PC-3 (cell line): ENCODE measurements around the gene ZNF606. TPM values are rescaled to one million over a fixed set of nuclear protein-coding genes. Genes with fewer than 3 reads are reported as not detected.

Experiments
- ATAC-seq: fragments of 200-7000 bp; cut with Tn5 transposase; 2 replicates; pipeline ENCODE4 v1.9.1; 2020; ENCODE audit warnings: mild to moderate bottlenecking, moderate library complexity
- BruUV-seq: library from RNA; stranded (reverse); fragments of 400-500 nt; replicated peaks from 2 replicates; lab custom pipeline; 2021; lab: Mats Ljungman, UMichigan
- CTCF ChIA-PET: fragments of 300-600 bp; sonication (Branson Sonifier 250); formaldehyde crosslinking; loops from one replicate; lab custom pipeline; 2022; ENCODE audit warnings: antibody characterized with exemption; lab: Charles Lee
- POLR2A ChIA-PET: fragments of 300-600 bp; sonication (Branson Sonifier 250); formaldehyde crosslinking; loops from one replicate; lab custom pipeline; 2022; ENCODE audit warnings: antibody characterized with exemption; ENCODE audit not compliant: unreplicated experiment; lab: Charles Lee
- DNase-seq: peaks from one replicate; pipeline ENCODE4 v3.0.0-alpha.2; 2015
- H2AFZ ChIP-seq: fragments of 300-600 bp; sonication (generic); 2 replicates; pipeline ENCODE4 v1.6.0; 2016; ENCODE audit warnings: antibody characterized with exemption, low read length
- H3F3A ChIP-seq: fragments of 300-600 bp; sonication (generic); one replicate; pipeline ENCODE4 v1.6.0; 2017; ENCODE audit warnings: antibody characterized with exemption, low read length, control low read depth, mild to moderate bottlenecking; ENCODE audit not compliant: unreplicated experiment
- H3K27ac ChIP-seq: fragments of 300-600 bp; sonication (generic); 2 replicates; pipeline ENCODE4 v1.5.1; 2016; ENCODE audit warnings: mild to moderate bottlenecking, low read length
- H3K27me3 ChIP-seq: fragments of 300-600 bp; sonication (generic); 2 replicates; pipeline ENCODE4 v1.6.1; 2016; ENCODE audit warnings: low read length, mixed read lengths
- H3K36me3 ChIP-seq: fragments of 300-600 bp; sonication (generic); 2 replicates; pipeline ENCODE4 v1.6.1; 2016; ENCODE audit warnings: low read depth, mixed run types, low read length, mixed read lengths
- H3K4me1 ChIP-seq: fragments of 300-600 bp; sonication (generic); 2 replicates; pipeline ENCODE4 v1.5.1; 2016; ENCODE audit warnings: low read length; ENCODE audit not compliant: insufficient read depth
- H3K4me2 ChIP-seq: fragments of 300-600 bp; sonication (generic); 2 replicates; pipeline ENCODE4 v1.6.0; 2016; ENCODE audit warnings: low read length
- H3K4me3 ChIP-seq: fragments of 300-600 bp; sonication (generic); 2 replicates; pipeline ENCODE4 v1.5.1; 2016; ENCODE audit warnings: mild to moderate bottlenecking, low read length, mixed read lengths
- H3K79me2 ChIP-seq: fragments of 300-600 bp; sonication (generic); 2 replicates; pipeline ENCODE4 v1.6.1; 2017; ENCODE audit warnings: low read length, mixed read lengths
- H3K9ac ChIP-seq: fragments of 300-600 bp; sonication (generic); 2 replicates; pipeline ENCODE4 v1.6.0; 2016; ENCODE audit warnings: mild to moderate bottlenecking, low read length
- H3K9me2 ChIP-seq: fragments of 300-600 bp; sonication (generic); replicated peaks from 2 replicates; pipeline ENCODE4 v1.6.1; 2016; ENCODE audit warnings: mixed run types, low read length, mixed read lengths
- H3K9me3 ChIP-seq: fragments of 300-600 bp; sonication (generic); 2 replicates; pipeline ENCODE4 v1.6.1; 2016; ENCODE audit warnings: low read length, mixed read lengths
- H4K20me1 ChIP-seq: fragments of 300-600 bp; sonication (generic); 2 replicates; pipeline ENCODE4 v1.6.1; 2016; ENCODE audit warnings: low read length, mixed read lengths
- CTCF ChIP-seq: fragments of 300-600 bp; sonication (generic); conservative IDR thresholded peaks from 2 replicates; pipeline ENCODE4 v1.5.1; 2017; ENCODE audit warnings: antibody characterized with exemption, low read depth, mild to moderate bottlenecking, low read length
- EZH2 ChIP-seq: fragments of 300-600 bp; sonication (generic); IDR thresholded peaks from one replicate; pipeline ENCODE4 v1.6.1; 2017; ENCODE audit warnings: antibody characterized with exemption, mild to moderate bottlenecking, low read length; ENCODE audit not compliant: unreplicated experiment
- EZH2phosphoT487 ChIP-seq: fragments of 300-600 bp; sonication (generic); IDR thresholded peaks from 2 replicates; pipeline ENCODE4 v1.6.1; 2018; ENCODE audit warnings: mild to moderate bottlenecking, antibody characterized with exemption, low read length, borderline replicate concordance
- intact Hi-C: fragments of 100-400 bp; cut with micrococcal nuclease; formaldehyde crosslinking; loops from 2 replicates; pipeline ENCODE4 v1.9.0; 2023
- total RNA-seq: library from RNA; depleted of rRNA; stranded (reverse); fragments of >200 nt; gene quantifications from 2 replicates; pipeline ENCODE4 v1.2.3, GENCODE V29; 2014

ZNF606 gene
- total RNA-seq, 1 experiment from 2014 or later, result 6.0 TPM

- ATAC-seq (no peak), DNase-seq (no peak)
- H3K27ac ChIP-seq, result no peak overlapping the region
- no peaks in the 10 kb centered on the region; the same call in 1 of the 2 replicates for H3K36me3 ChIP-seq
- H3K9ac ChIP-seq, result no peak overlapping the region
- H3K27me3 ChIP-seq, result no peaks in the 10 kb centered on the region
- BruUV-seq, result no TSS peak
- H3K9me3 ChIP-seq, result peaks cover 30% of the 10 kb centered on the region
- no peaks in the 10 kb centered on the region for H3K79me2 ChIP-seq
- no peak overlapping the region for H3K4me3 ChIP-seq
- H3F3A ChIP-seq, result no peaks in the 10 kb centered on the region
- no peak overlapping the region for H3K4me2 ChIP-seq
- CTCF ChIA-PET, result no interaction called here
- H3K4me1 ChIP-seq, result no peaks in the 10 kb centered on the region
- intact Hi-C loops, result no loop called here
- POLR2A ChIA-PET, result no interaction called here
- no peaks in the 10 kb centered on the region for H4K20me1 ChIP-seq
- TF ChIP-seq EZH2phosphoT487 (no peak), CTCF (no peak), EZH2 (no peak)
- no peak overlapping the region for H2AFZ ChIP-seq
- no peaks in the 10 kb centered on the region for H3K9me2 ChIP-seq
These were observed 31.8 kb upstream of the ZNF606 start for GRCh38 chr19:58034477-58034793.

DNA sequence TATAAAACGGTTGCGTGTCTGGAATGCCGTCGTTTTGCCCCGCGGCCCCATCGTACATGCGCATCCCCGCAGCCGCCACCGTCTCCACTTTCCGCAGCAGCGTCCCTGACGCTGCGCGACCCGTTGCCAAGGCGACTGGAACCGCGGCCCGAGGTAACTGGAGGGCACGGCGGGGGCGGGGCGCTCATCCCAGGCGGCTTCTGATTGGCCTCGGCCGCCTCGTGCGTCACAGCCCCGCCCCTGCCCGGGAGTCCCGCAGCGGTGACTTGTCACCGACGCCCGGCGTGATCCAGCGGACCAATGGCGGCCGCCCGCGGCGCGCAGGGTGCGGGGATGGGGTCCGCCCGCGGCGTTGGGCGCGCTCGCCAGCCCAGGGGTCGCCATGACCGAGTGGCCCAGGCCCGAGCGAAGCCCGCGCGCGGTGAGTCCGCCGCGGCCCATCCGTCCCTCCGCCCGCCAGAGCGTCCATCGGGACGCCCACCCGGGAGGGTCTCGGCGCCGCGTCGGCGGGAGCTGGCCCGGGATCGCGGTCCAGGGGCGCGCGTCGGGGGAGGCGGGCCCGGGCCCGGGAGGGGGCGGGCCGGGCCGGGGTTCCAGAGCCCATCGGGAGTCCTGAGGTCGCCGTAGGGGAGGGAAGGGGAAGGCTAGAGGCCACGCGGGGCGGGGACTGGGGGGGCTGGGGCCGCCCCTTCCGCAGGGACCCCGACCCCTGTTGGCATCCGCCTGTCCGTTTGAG, 31.3 kb upstream of the ZNF606 start, which contains the start of gene ZSCAN1:
ZSCAN1 (plus strand) TSS at position 285 of the 736 bp plus-strand sequence. CDS start 3,812 bp downstream, outside the sequence.
- Histone ChIP-seq H3K9me3 (peaks cover 31% of the 10 kb centered on the region), H3F3A (no peaks in the 10 kb centered on the region), H2AFZ (no peak within 1 kb of the TSS), H3K9ac (no peak within 1 kb of the TSS), H3K36me3 (no peaks in the 10 kb centered on the region; the same call in 1 of the 2 replicates), H3K27ac (no peak within 1 kb of the TSS), H4K20me1 (no peaks in the 10 kb centered on the region), H3K79me2 (no peaks in the 10 kb centered on the region), H3K4me1 (no peaks in the 10 kb centered on the region), H3K4me2 (no peak within 1 kb of the TSS), H3K27me3 (no peaks in the 10 kb centered on the region), H3K9me2 (no peaks in the 10 kb centered on the region), H3K4me3 (no peak within 1 kb of the TSS)
- TF ChIP-seq EZH2 (no peak), EZH2phosphoT487 (no peak), CTCF (no peak)
- no peak for ATAC-seq
- ChIA-PET POLR2A (no interaction called here), CTCF (no interaction called here)
- intact Hi-C loops, result no loop called here
- no TSS peak for BruUV-seq
- no peak for DNase-seq

DNA sequence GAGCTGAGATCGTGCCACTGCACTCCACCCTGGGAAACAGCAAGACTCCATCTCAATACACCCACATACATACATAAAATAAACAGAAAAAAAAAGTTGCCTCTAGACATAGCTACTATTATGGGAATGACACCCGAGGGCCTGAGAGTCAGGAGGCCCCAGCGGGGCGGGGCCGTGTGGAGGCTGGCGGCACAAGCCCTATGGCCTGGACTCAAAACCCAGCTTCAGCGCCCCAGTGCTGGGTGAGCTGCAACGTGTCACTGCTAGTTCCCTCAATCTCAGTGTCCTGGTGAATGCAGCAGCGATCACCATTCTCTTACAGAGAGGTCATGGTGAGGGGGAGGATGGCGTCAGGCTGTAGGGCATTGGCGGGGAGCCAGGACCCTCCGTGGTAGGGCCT, 22.0 kb upstream of the ZNF606 start:
- H3K4me1 ChIP-seq, result no peaks in the 10 kb centered on the region
- ChIA-PET CTCF (no interaction called here), POLR2A (no interaction called here)
- no peak for DNase-seq
- no peak overlapping the region for H3K4me2 ChIP-seq
- no peaks in the 10 kb centered on the region; the same call in 1 of the 2 replicates for H3K36me3 ChIP-seq
- no peaks in the 10 kb centered on the region for H3F3A ChIP-seq
- no peaks in the 10 kb centered on the region for H3K27me3 ChIP-seq
- no peaks in the 10 kb centered on the region for H3K79me2 ChIP-seq
- no peaks in the 10 kb centered on the region for H3K9me2 ChIP-seq
- H3K9me3 ChIP-seq, result peaks cover 61% of the 10 kb centered on the region
- BruUV-seq, result no TSS peak
- no peaks in the 10 kb centered on the region for H4K20me1 ChIP-seq
- intact Hi-C loops, result no loop called here
- H3K9ac ChIP-seq, result no peak overlapping the region
- H2AFZ ChIP-seq, result no peak overlapping the region
- TF ChIP-seq CTCF (no peak), EZH2phosphoT487 (no peak), EZH2 (no peak)
- no peak overlapping the region for H3K4me3 ChIP-seq
- no peak overlapping the region for H3K27ac ChIP-seq
- no peak for ATAC-seq
